Thyroid gland (tissue), 4 donors: Measurements from ENCODE around the gene EYS.

Experiments
- POLR2A ChIP-seq, 2 donors: fragments of 450-650 bp; IDR thresholded peaks; one replicate each; pipeline ENCODE4 v1.6.1; 2017; ENCODE audit warnings: antibody characterized with exemption in 2 of 2, mild to moderate bottlenecking in 2 of 2, moderate library complexity in 1 of 2
- TF ChIP-seq, protein P1 (sequence below), 6 experiments: fragments of 200-600 bp in 3 of 6; fragments of 450-650 bp in 3 of 6; sonication (generic) in 3 of 6; IDR thresholded peaks; one replicate each; pipeline ENCODE4 v1.5.1; 2016 to 2019; ENCODE audit warnings: antibody characterized with exemption in 6 of 6, mild to moderate bottlenecking in 2 of 6, inconsistent platforms in 1 of 6, moderate library complexity in 1 of 6

GRCh38 chr6:64713175-64713574 lies 993.9 kb downstream of the EYS start:
- TF ChIP-seq, protein P1, sequence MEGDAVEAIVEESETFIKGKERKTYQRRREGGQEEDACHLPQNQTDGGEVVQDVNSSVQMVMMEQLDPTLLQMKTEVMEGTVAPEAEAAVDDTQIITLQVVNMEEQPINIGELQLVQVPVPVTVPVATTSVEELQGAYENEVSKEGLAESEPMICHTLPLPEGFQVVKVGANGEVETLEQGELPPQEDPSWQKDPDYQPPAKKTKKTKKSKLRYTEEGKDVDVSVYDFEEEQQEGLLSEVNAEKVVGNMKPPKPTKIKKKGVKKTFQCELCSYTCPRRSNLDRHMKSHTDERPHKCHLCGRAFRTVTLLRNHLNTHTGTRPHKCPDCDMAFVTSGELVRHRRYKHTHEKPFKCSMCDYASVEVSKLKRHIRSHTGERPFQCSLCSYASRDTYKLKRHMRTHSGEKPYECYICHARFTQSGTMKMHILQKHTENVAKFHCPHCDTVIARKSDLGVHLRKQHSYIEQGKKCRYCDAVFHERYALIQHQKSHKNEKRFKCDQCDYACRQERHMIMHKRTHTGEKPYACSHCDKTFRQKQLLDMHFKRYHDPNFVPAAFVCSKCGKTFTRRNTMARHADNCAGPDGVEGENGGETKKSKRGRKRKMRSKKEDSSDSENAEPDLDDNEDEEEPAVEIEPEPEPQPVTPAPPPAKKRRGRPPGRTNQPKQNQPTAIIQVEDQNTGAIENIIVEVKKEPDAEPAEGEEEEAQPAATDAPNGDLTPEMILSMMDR (IDR thresholded peaks at IDR 0.05), result no peak
- TF ChIP-seq POLR2A (IDR thresholded peaks at IDR 0.05), result no peak
